Measurements from ENCODE around the gene STYXL1. TPM values are rescaled to one million over a fixed set of nuclear protein-coding genes. Genes with fewer than 3 reads are reported as not detected.

The STYXL1 gene
- total RNA-seq, 1 experiment from 2014 or later = 21.3 TPM

DNA sequence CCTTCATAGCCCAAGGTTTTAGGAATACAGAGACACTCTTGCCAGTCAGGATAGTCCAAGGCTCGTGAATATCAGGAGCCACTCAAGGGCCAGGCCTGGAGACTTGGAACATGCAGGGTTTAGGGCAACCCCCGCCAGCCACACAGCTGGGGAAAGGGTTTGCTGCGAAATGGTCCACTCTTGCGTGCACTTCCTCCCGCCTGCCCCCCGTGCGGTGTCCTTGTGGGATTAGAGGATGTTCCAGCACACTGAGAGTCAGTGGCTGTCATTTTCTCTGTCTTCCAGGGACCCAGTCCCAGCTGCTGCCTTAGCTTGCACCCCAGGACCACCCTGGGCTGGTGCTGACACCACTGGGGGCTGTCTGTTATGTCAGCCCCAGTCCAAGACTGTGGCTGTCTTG lies 94.4 kb downstream of the STYXL1 start:
- no peak overlapping the region for H3K27ac Mint-ChIP-seq
- no peak for ATAC-seq
- peaks cover 16% of the 10 kb centered on the region for H3K4me1 Mint-ChIP-seq
- DNase-seq (ENCODE audit: low spot score) = no peak
- TF ChIP-seq ZNF263 (CRISPR knock-in tag; IDR thresholded peaks at IDR 0.05; ENCODE audit: low read depth) (no peak), ELF4 (CRISPR knock-in tag; IDR thresholded peaks at IDR 0.05; ENCODE audit: low read depth) (no peak), ZNF219 (CRISPR knock-in tag; IDR thresholded peaks at IDR 0.05; ENCODE audit: borderline replicate concordance) (no peak), E2F1 (CRISPR knock-in tag; IDR thresholded peaks at IDR 0.05) (no peak), TCF7 (CRISPR knock-in tag; IDR thresholded peaks at IDR 0.05; ENCODE audit: low read depth) (no peak), CREM (CRISPR knock-in tag; IDR thresholded peaks at IDR 0.05) (no peak), NFATC4 (CRISPR knock-in tag; IDR thresholded peaks at IDR 0.05) (no peak), ESRRA (CRISPR knock-in tag; IDR thresholded peaks at IDR 0.05; ENCODE audit: borderline replicate concordance) (no peak), MYBL2 (CRISPR knock-in tag; IDR thresholded peaks at IDR 0.05) (no peak), ZNF396 (CRISPR knock-in tag; IDR thresholded peaks at IDR 0.05; ENCODE audit: borderline replicate concordance) (no peak), JUN (CRISPR knock-in tag; IDR thresholded peaks at IDR 0.05) (no peak), ZNF671 (CRISPR knock-in tag; IDR thresholded peaks at IDR 0.05) (no peak)
- TF ChIP-seq, protein P1, sequence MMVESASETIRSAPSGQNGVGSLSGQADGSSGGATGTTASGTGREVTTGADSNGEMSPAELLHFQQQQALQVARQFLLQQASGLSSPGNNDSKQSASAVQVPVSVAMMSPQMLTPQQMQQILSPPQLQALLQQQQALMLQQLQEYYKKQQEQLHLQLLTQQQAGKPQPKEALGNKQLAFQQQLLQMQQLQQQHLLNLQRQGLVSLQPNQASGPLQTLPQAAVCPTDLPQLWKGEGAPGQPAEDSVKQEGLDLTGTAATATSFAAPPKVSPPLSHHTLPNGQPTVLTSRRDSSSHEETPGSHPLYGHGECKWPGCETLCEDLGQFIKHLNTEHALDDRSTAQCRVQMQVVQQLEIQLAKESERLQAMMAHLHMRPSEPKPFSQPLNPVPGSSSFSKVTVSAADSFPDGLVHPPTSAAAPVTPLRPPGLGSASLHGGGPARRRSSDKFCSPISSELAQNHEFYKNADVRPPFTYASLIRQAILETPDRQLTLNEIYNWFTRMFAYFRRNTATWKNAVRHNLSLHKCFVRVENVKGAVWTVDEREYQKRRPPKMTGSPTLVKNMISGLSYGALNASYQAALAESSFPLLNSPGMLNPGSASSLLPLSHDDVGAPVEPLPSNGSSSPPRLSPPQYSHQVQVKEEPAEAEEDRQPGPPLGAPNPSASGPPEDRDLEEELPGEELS (CRISPR knock-in tag; IDR thresholded peaks at IDR 0.05) = no peak
- TF ChIP-seq, protein P2, sequence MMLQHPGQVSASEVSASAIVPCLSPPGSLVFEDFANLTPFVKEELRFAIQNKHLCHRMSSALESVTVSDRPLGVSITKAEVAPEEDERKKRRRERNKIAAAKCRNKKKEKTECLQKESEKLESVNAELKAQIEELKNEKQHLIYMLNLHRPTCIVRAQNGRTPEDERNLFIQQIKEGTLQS (CRISPR knock-in tag; conservative IDR thresholded peaks at IDR 0.05) = no peak
- H3K27me3 Mint-ChIP-seq (ENCODE audit: low read depth) = no peaks in the 10 kb centered on the region
- H3K36me3 Mint-ChIP-seq = peaks cover 29% of the 10 kb centered on the region
- no peaks in the 10 kb centered on the region for H3K9me3 Mint-ChIP-seq
- CTCF ChIA-PET = no interaction called here
- H3K4me3 Mint-ChIP-seq = no peak overlapping the region
- POLR2A ChIA-PET = no interaction called here

- DNase-seq (ENCODE audit: low spot score) (no peak), ATAC-seq (no peak)
- ChIA-PET POLR2A (no interaction called here), CTCF (interaction anchor here (1.1 to 2.5 kb wide), 2 partner anchors 10 to 69 kb away, joined by 3 to 9 read pairs; no protein-coding TSS in a partner anchor)
- no peak overlapping the region for H3K4me3 Mint-ChIP-seq
- no peaks in the 10 kb centered on the region for H3K27me3 Mint-ChIP-seq (ENCODE audit: low read depth)
- peaks cover 3% of the 10 kb centered on the region; the same call in 1 of the 2 replicates for H3K4me1 Mint-ChIP-seq
- TF ChIP-seq NR3C1 (CRISPR knock-in tag; conservative IDR thresholded peaks at IDR 0.05; ENCODE audit: low read depth) (no peak), ELF4 (CRISPR knock-in tag; IDR thresholded peaks at IDR 0.05; ENCODE audit: low read depth) (no peak), AR (CRISPR knock-in tag; IDR thresholded peaks at IDR 0.05) (no peak), NR1H2 (CRISPR knock-in tag; IDR thresholded peaks at IDR 0.05) (no peak), ZNF263 (CRISPR knock-in tag; IDR thresholded peaks at IDR 0.05; ENCODE audit: low read depth) (no peak), E2F1 (CRISPR knock-in tag; IDR thresholded peaks at IDR 0.05) (no peak), PREB (CRISPR knock-in tag; IDR thresholded peaks at IDR 0.05; ENCODE audit: borderline replicate concordance) (no peak), JUN (CRISPR knock-in tag; IDR thresholded peaks at IDR 0.05) (no peak), JAZF1 (CRISPR knock-in tag; IDR thresholded peaks at IDR 0.05) (no peak), FOXK1 (CRISPR knock-in tag; IDR thresholded peaks at IDR 0.05) (no peak), ZNF671 (CRISPR knock-in tag; IDR thresholded peaks at IDR 0.05) (no peak)
- TF ChIP-seq, protein P3, sequence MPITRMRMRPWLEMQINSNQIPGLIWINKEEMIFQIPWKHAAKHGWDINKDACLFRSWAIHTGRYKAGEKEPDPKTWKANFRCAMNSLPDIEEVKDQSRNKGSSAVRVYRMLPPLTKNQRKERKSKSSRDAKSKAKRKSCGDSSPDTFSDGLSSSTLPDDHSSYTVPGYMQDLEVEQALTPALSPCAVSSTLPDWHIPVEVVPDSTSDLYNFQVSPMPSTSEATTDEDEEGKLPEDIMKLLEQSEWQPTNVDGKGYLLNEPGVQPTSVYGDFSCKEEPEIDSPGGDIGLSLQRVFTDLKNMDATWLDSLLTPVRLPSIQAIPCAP (CRISPR knock-in tag; IDR thresholded peaks at IDR 0.05) = no peak
- H3K27ac Mint-ChIP-seq = no peak overlapping the region; the same call in 1 of the 2 replicates
- no peaks in the 10 kb centered on the region for H3K9me3 Mint-ChIP-seq
- peaks cover 30% of the 10 kb centered on the region for H3K36me3 Mint-ChIP-seq
Observed at GRCh38 chr7:75951506-75951905, 96.3 kb downstream of the STYXL1 start.

All from WTC11 (cell line).